Measurements from ENCODE around the gene SMYD3.

DNA sequence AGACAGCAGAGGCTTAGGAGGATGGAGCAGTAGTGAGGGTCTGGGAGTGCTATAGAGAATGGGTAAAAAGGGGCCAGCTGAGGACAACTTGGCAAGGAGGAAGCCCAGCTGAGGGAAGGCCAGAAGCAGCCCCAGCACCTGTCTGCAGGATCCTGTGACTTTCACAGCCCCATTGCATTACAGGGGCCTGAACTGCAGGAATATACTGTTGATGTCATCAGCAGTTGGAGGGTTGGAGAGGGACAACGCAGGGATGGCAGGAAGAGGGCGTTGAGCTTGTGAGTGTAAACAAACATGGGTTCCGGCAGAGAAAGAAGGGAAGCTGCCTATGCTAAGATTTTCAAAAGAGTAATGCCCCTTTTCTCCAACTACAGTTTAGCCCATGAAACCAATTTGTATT, 628.5 kb downstream of the SMYD3 start:
- TF ChIP-seq, protein P1, sequence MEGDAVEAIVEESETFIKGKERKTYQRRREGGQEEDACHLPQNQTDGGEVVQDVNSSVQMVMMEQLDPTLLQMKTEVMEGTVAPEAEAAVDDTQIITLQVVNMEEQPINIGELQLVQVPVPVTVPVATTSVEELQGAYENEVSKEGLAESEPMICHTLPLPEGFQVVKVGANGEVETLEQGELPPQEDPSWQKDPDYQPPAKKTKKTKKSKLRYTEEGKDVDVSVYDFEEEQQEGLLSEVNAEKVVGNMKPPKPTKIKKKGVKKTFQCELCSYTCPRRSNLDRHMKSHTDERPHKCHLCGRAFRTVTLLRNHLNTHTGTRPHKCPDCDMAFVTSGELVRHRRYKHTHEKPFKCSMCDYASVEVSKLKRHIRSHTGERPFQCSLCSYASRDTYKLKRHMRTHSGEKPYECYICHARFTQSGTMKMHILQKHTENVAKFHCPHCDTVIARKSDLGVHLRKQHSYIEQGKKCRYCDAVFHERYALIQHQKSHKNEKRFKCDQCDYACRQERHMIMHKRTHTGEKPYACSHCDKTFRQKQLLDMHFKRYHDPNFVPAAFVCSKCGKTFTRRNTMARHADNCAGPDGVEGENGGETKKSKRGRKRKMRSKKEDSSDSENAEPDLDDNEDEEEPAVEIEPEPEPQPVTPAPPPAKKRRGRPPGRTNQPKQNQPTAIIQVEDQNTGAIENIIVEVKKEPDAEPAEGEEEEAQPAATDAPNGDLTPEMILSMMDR (IDR thresholded peaks at IDR 0.05), result no peak
- no peak for TF ChIP-seq EZH2 (IDR thresholded peaks at IDR 0.05; ENCODE audit: borderline replicate concordance, insufficient read depth, low read depth, low read length, poor library complexity, severe bottlenecking)
